ENCODE measurements around the gene HELLS. TPM values are rescaled to one million over a fixed set of nuclear protein-coding genes. Genes with fewer than 3 reads are reported as not detected.

Gene HELLS
- total and polyA plus RNA-seq, 2 of the 8 experiments (the other 6 are each of a cell fraction or from before 2014, with no cell fraction given), result 147 to 371 TPM

DNA sequence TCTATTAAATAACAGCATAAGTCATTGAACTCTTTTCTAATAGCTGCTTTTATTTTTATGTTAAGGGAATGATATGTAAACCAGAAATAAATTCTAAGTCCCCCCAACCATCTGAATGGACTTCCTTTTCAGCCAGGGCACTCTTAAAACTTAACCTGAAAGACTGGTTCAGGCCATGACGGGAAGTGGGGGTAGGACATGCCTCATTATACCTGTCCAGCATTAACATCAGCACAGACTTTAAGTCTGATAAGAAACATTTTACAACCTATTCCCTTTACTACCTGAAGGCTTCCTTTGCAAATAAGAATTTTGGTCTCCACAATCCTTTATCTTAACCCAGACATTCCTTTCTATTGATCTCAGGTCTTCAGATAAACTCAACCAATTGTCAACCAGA is 81.9 kb downstream of the HELLS start (continued):
- TF ChIP-seq BRCA1 (IDR thresholded peaks at IDR 0.05; ENCODE audit: low read depth, low read length) (no peak), RBBP5 (IDR thresholded peaks at IDR 0.05; ENCODE audit: borderline replicate concordance, low read depth, low read length) (no peak)

All from H1 (cell line).